ENCODE measurements around the gene LDLR.
"Not testable (repeated sequence)": the region's sequence is repeated elsewhere in the genome, so short reads cannot be mapped to it uniquely, and the experiment has no call there.

The LDLR gene

GRCh38 chr19:11159598-11160439, 70.6 kb downstream of the LDLR start:
- no peaks in the 10 kb centered on the region for H4K20me1 ChIP-seq (ENCODE audit: low read depth, low read length)
- H2AFZ ChIP-seq (ENCODE audit: low read depth, low read length, severe bottlenecking) = no peak overlapping the region
- H3F3A ChIP-seq (ENCODE audit: insufficient read depth) = no peaks in the 10 kb centered on the region
- H3K9ac ChIP-seq (ENCODE audit: low read length) = no peak overlapping the region
- H3K4me2 ChIP-seq (ENCODE audit: low read depth, low read length, poor library complexity, severe bottlenecking) = no peak overlapping the region
- no peaks in the 10 kb centered on the region for H3K36me3 ChIP-seq (ENCODE audit: low read length)
- H3K79me2 ChIP-seq (ENCODE audit: insufficient read depth, low read length) = peaks cover 8% of the 10 kb centered on the region
- no peaks in the 10 kb centered on the region for H3K27me3 ChIP-seq (ENCODE audit: low read length)
- no peak overlapping the region for H3K27ac ChIP-seq (ENCODE audit: low read depth, low read length)
- no peaks in the 10 kb centered on the region for H3K9me3 ChIP-seq (ENCODE audit: insufficient read depth, low read length)
- H3K4me3 ChIP-seq (ENCODE audit: insufficient read depth, low read length, poor library complexity, severe bottlenecking) = no peak overlapping the region
- TF ChIP-seq, protein P1, sequence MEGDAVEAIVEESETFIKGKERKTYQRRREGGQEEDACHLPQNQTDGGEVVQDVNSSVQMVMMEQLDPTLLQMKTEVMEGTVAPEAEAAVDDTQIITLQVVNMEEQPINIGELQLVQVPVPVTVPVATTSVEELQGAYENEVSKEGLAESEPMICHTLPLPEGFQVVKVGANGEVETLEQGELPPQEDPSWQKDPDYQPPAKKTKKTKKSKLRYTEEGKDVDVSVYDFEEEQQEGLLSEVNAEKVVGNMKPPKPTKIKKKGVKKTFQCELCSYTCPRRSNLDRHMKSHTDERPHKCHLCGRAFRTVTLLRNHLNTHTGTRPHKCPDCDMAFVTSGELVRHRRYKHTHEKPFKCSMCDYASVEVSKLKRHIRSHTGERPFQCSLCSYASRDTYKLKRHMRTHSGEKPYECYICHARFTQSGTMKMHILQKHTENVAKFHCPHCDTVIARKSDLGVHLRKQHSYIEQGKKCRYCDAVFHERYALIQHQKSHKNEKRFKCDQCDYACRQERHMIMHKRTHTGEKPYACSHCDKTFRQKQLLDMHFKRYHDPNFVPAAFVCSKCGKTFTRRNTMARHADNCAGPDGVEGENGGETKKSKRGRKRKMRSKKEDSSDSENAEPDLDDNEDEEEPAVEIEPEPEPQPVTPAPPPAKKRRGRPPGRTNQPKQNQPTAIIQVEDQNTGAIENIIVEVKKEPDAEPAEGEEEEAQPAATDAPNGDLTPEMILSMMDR (IDR thresholded peaks at IDR 0.05; ENCODE audit: insufficient read depth, low read length, poor library complexity, severe bottlenecking) = no peak
- TF ChIP-seq EZH2phosphoT487 (conservative IDR thresholded peaks at IDR 0.05; ENCODE audit: low read length) = no peak
- H3K9me2 ChIP-seq (replicated peaks; ENCODE audit: insufficient read depth, low read length) = no peaks in the 10 kb centered on the region

GRCh38 chr19:11160440-11160768, 71.1 kb downstream of the LDLR start:
- not testable (repeated sequence) for H3K9me3 ChIP-seq (ENCODE audit: insufficient read depth, low read length); H4K20me1 ChIP-seq (ENCODE audit: low read depth, low read length); H3K9me2 ChIP-seq (replicated peaks; ENCODE audit: insufficient read depth, low read length); H3K36me3 ChIP-seq (ENCODE audit: low read length); H3K79me2 ChIP-seq (ENCODE audit: insufficient read depth, low read length); H3K9ac ChIP-seq (ENCODE audit: low read length); H3K27ac ChIP-seq (ENCODE audit: low read depth, low read length); H3K4me3 ChIP-seq (ENCODE audit: insufficient read depth, low read length, poor library complexity, severe bottlenecking); H3K4me2 ChIP-seq (ENCODE audit: low read depth, low read length, poor library complexity, severe bottlenecking); H3K27me3 ChIP-seq (ENCODE audit: low read length); H3F3A ChIP-seq (ENCODE audit: insufficient read depth); H2AFZ ChIP-seq (ENCODE audit: low read depth, low read length, severe bottlenecking)

- Histone ChIP-seq H3K79me2 (ENCODE audit: insufficient read depth, low read length) (no peaks in the 10 kb centered on the region), H3K9ac (ENCODE audit: low read length) (no peak overlapping the region), H3K4me3 (ENCODE audit: insufficient read depth, low read length, poor library complexity, severe bottlenecking) (no peak overlapping the region), H2AFZ (ENCODE audit: low read depth, low read length, severe bottlenecking) (no peak overlapping the region), H3K27me3 (ENCODE audit: low read length) (no peaks in the 10 kb centered on the region), H3F3A (ENCODE audit: insufficient read depth) (no peaks in the 10 kb centered on the region), H3K4me2 (ENCODE audit: low read depth, low read length, poor library complexity, severe bottlenecking) (no peak overlapping the region), H3K27ac (ENCODE audit: low read depth, low read length) (no peak overlapping the region), H3K9me2 (replicated peaks; ENCODE audit: insufficient read depth, low read length) (no peaks in the 10 kb centered on the region), H3K9me3 (ENCODE audit: insufficient read depth, low read length) (no peaks in the 10 kb centered on the region), H4K20me1 (ENCODE audit: low read depth, low read length) (no peaks in the 10 kb centered on the region), H3K36me3 (ENCODE audit: low read length) (no peaks in the 10 kb centered on the region)
- TF ChIP-seq, protein P1 (IDR thresholded peaks at IDR 0.05; ENCODE audit: insufficient read depth, low read length, poor library complexity, severe bottlenecking) = no peak
- TF ChIP-seq EZH2phosphoT487 (conservative IDR thresholded peaks at IDR 0.05; ENCODE audit: low read length) = no peak
Measured at GRCh38 chr19:11164296-11164695, 75.0 kb downstream of the LDLR start.

- Histone ChIP-seq H3K27ac (ENCODE audit: low read depth, low read length) (no peak overlapping the region), H3K79me2 (ENCODE audit: insufficient read depth, low read length) (no peaks in the 10 kb centered on the region), H3K9me2 (replicated peaks; ENCODE audit: insufficient read depth, low read length) (no peaks in the 10 kb centered on the region), H3K9me3 (ENCODE audit: insufficient read depth, low read length) (no peaks in the 10 kb centered on the region), H3F3A (ENCODE audit: insufficient read depth) (no peaks in the 10 kb centered on the region), H3K36me3 (ENCODE audit: low read length) (no peaks in the 10 kb centered on the region), H3K4me3 (ENCODE audit: insufficient read depth, low read length, poor library complexity, severe bottlenecking) (no peak overlapping the region), H3K4me2 (ENCODE audit: low read depth, low read length, poor library complexity, severe bottlenecking) (no peak overlapping the region), H3K9ac (ENCODE audit: low read length) (no peak overlapping the region), H2AFZ (ENCODE audit: low read depth, low read length, severe bottlenecking) (no peak overlapping the region), H4K20me1 (ENCODE audit: low read depth, low read length) (no peaks in the 10 kb centered on the region), H3K27me3 (ENCODE audit: low read length) (no peaks in the 10 kb centered on the region)
- TF ChIP-seq EZH2phosphoT487 (conservative IDR thresholded peaks at IDR 0.05; ENCODE audit: low read length) = no peak
- TF ChIP-seq, protein P1 (IDR thresholded peaks at IDR 0.05; ENCODE audit: insufficient read depth, low read length, poor library complexity, severe bottlenecking) = no peak
Measured at GRCh38 chr19:11164879-11165406, 75.7 kb downstream of the LDLR start.

All from SU-DHL-6 (cell line).